Parathyroid adenoma (tissue), 2 donors: ENCODE measurements around the gene PCBP3.

ENCODE experiments used
- H2AFZ ChIP-seq: fragments of 300-600 bp; sonication (generic); one replicate; pipeline ENCODE4 v1.7.0; 2017; ENCODE audit warnings: antibody characterized with exemption, mild to moderate bottlenecking
- H3K27ac ChIP-seq: fragments of 300-600 bp; sonication (generic); one replicate; pipeline ENCODE4 v1.7.0; 2017
- H3K27me3 ChIP-seq: fragments of 300-600 bp; sonication (generic); one replicate; pipeline ENCODE4 v1.7.0; 2017; ENCODE audit warnings: low read length; ENCODE audit not compliant: control insufficient read depth, insufficient read depth
- H3K36me3 ChIP-seq: fragments of 300-600 bp; sonication (generic); one replicate; pipeline ENCODE4 v1.7.0; 2017; ENCODE audit warnings: low read length; ENCODE audit not compliant: control insufficient read depth, insufficient read depth
- H3K4me1 ChIP-seq: fragments of 300-600 bp; sonication (generic); one replicate; pipeline ENCODE4 v1.7.0; 2017; ENCODE audit warnings: control low read depth
- H3K4me2 ChIP-seq: fragments of 300-600 bp; sonication (generic); one replicate; pipeline ENCODE4 v1.7.0; 2017; ENCODE audit warnings: low read length
- H3K4me3 ChIP-seq: fragments of 300-600 bp; sonication (generic); one replicate; pipeline ENCODE4 v1.7.0; 2017; ENCODE audit warnings: low read depth, low read length
- H3K79me2 ChIP-seq: fragments of 300-600 bp; sonication (generic); one replicate; pipeline ENCODE4 v1.7.0; 2017; ENCODE audit warnings: control low read depth
- H3K9ac ChIP-seq: fragments of 300-600 bp; sonication (generic); one replicate; pipeline ENCODE4 v1.7.0; 2017; ENCODE audit warnings: mild to moderate bottlenecking
- H3K9me3 ChIP-seq: fragments of 300-600 bp; sonication (generic); one replicate; pipeline ENCODE4 v1.7.0; 2017; ENCODE audit warnings: low read length; ENCODE audit not compliant: control insufficient read depth
- TF ChIP-seq, protein P1 (sequence below): fragments of 300-600 bp; sonication (generic); IDR thresholded peaks from one replicate; pipeline ENCODE4 v1.7.0; 2017; ENCODE audit warnings: antibody characterized with exemption, mild to moderate bottlenecking
- donor health status: primary hyperparathyroidism.

Gene PCBP3

DNA sequence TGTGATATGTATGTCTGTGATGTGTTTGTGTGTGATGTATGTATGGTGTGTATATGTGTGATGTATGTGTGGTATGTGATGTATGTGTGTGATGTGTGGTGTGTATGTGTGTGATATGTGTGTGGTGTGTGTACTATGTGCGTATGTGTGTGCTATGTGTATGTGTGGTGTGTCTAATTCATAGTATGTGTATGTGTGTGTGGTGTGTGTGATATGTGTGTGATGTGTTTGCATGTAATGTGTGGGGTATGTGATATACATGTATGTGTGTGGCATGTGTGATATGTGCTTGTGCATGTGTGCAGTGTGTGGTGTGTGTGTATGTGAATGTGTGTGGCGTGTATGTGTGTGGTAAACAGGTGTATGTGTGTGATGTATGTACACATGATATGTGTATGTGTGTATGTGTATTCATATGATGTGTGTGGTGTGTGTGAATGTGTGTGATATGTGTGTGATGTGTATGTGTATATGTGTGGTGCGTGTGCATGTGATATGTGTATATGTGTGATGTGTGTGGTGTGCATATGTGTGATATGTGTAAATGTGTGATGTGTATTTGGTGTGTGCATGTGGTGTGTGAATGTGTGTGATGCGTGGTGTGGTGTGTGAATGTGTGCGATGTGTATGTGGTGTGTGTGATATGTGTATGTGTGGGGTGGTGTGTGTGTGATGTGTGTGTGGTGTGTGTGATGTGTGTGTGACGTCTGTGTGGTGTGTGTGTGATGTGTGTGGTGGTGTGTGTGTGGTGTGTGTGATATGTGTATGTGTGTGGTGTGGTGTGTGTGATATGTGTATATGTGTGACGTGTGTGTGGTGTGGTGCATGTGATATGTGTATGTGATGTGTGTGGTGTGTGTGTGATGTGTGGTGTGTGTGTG, 8.0 kb upstream of the PCBP3 start:
- no peak overlapping the region for H3K9ac ChIP-seq
- no peak overlapping the region for H3K4me2 ChIP-seq
- H3K9me3 ChIP-seq: no peaks in the 10 kb centered on the region
- H3K36me3 ChIP-seq: no peaks in the 10 kb centered on the region
- H3K4me3 ChIP-seq: no peak overlapping the region
- H3K79me2 ChIP-seq: no peaks in the 10 kb centered on the region
- H2AFZ ChIP-seq: no peak overlapping the region
- no peaks in the 10 kb centered on the region for H3K4me1 ChIP-seq
- H3K27me3 ChIP-seq: no peaks in the 10 kb centered on the region
- no peak overlapping the region for H3K27ac ChIP-seq
- TF ChIP-seq, protein P1, sequence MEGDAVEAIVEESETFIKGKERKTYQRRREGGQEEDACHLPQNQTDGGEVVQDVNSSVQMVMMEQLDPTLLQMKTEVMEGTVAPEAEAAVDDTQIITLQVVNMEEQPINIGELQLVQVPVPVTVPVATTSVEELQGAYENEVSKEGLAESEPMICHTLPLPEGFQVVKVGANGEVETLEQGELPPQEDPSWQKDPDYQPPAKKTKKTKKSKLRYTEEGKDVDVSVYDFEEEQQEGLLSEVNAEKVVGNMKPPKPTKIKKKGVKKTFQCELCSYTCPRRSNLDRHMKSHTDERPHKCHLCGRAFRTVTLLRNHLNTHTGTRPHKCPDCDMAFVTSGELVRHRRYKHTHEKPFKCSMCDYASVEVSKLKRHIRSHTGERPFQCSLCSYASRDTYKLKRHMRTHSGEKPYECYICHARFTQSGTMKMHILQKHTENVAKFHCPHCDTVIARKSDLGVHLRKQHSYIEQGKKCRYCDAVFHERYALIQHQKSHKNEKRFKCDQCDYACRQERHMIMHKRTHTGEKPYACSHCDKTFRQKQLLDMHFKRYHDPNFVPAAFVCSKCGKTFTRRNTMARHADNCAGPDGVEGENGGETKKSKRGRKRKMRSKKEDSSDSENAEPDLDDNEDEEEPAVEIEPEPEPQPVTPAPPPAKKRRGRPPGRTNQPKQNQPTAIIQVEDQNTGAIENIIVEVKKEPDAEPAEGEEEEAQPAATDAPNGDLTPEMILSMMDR: no peak

DNA sequence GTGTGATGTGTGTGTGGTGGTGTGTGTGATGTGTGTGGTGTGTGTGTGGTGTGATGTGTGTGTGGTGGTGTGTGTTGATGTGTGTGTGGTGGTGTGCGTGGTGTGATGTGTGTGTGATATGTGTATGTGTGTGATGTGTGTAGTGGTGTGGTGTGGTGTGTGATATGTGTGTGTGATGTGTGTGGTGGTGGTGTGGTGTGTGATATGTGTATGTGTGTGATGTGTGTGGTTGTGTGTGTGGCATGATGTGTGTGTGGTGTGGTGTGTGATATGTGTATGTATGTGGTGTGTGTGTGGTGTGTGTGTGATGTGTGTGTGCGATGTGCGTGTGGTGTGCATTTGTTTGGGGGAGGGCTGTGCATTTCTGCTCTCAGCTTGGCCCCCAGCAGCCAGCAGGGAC, 7.1 kb upstream of the PCBP3 start:
- TF ChIP-seq, protein P1: no peak
- H3K79me2 ChIP-seq: no peaks in the 10 kb centered on the region
- no peak overlapping the region for H3K4me3 ChIP-seq
- H3K27me3 ChIP-seq: no peaks in the 10 kb centered on the region
- no peak overlapping the region for H2AFZ ChIP-seq
- no peaks in the 10 kb centered on the region for H3K36me3 ChIP-seq
- peaks cover 2% of the 10 kb centered on the region for H3K4me1 ChIP-seq
- no peak overlapping the region for H3K4me2 ChIP-seq
- H3K27ac ChIP-seq: no peak overlapping the region
- H3K9ac ChIP-seq: no peak overlapping the region
- H3K9me3 ChIP-seq: no peaks in the 10 kb centered on the region

DNA sequence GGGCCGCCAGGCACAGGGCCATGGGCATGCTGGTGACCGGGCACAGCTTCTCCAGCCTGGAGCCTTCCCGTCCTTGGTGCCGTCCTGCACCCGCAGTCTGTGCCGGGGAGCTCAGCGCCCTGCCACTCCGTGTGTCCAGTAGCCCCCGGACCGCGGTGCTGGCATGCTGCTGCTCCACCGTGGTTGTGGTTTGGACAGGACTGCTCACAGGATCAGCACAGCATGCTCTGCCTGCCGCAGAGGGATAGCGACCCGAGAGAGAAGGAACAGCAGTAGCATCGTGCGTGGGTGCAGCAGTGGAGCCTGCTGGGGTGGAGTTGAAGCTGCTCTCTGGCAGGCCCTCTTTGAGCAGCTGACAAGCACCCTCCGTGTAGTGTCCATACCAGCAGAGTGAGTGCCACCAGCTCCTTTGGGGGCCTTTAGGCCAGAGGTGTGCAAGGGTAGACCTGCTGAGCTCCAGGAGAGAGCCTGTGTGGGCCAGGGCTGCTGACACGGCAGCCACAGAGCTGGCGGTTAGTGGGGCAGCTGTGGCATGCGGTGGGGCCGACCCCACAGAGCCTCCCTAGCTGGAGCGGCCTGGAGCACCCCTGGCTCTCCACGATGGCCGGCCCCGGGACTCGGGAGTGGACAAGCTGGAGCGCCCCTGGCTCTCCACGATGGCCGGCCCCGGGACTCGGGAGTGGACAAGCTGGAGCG, 6.4 kb upstream of the PCBP3 start:
- no peaks in the 10 kb centered on the region for H3K27me3 ChIP-seq
- peaks cover 2% of the 10 kb centered on the region for H3K4me1 ChIP-seq
- H3K79me2 ChIP-seq: no peaks in the 10 kb centered on the region
- H3K4me3 ChIP-seq: no peak overlapping the region
- no peak overlapping the region for H3K9ac ChIP-seq
- no peak overlapping the region for H3K27ac ChIP-seq
- no peaks in the 10 kb centered on the region for H3K36me3 ChIP-seq
- no peaks in the 10 kb centered on the region for H3K9me3 ChIP-seq
- no peak overlapping the region for H3K4me2 ChIP-seq
- TF ChIP-seq, protein P1: no peak
- no peak overlapping the region for H2AFZ ChIP-seq

DNA sequence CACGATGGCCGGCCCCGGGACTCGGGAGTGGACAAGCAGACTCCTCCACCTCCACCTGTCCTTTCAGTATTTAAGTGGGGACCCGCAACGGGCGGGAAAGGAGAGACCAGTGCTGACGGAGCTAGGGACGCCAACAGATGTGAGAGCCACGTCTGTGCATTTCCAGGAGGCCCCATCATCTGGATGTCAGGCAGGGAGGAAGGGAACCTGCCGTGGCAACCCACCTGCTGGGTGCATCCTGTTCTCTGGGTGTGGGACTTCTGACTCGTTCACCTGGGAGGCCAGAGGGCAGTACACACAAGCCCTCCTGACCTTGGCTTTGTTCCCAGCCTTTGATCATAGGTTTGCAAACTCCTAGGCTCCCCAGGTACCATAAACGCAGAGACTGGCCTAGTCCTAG, 5.6 kb upstream of the PCBP3 start:
- no peak overlapping the region for H2AFZ ChIP-seq
- H3K27me3 ChIP-seq: no peaks in the 10 kb centered on the region
- H3K4me3 ChIP-seq: no peak overlapping the region
- H3K9me3 ChIP-seq: no peaks in the 10 kb centered on the region
- H3K27ac ChIP-seq: no peak overlapping the region
- H3K9ac ChIP-seq: no peak overlapping the region
- no peaks in the 10 kb centered on the region for H3K79me2 ChIP-seq
- TF ChIP-seq, protein P1: no peak
- no peak overlapping the region for H3K4me2 ChIP-seq
- peaks cover 2% of the 10 kb centered on the region for H3K4me1 ChIP-seq
- no peaks in the 10 kb centered on the region for H3K36me3 ChIP-seq
